ENCODE data around the gene MERTK. TPM values are rescaled to one million over a fixed set of nuclear protein-coding genes. Genes with fewer than 3 reads are reported as not detected.

MERTK gene
- total RNA-seq: 0.69 and 0.91 TPM in 2 replicates

DNA sequence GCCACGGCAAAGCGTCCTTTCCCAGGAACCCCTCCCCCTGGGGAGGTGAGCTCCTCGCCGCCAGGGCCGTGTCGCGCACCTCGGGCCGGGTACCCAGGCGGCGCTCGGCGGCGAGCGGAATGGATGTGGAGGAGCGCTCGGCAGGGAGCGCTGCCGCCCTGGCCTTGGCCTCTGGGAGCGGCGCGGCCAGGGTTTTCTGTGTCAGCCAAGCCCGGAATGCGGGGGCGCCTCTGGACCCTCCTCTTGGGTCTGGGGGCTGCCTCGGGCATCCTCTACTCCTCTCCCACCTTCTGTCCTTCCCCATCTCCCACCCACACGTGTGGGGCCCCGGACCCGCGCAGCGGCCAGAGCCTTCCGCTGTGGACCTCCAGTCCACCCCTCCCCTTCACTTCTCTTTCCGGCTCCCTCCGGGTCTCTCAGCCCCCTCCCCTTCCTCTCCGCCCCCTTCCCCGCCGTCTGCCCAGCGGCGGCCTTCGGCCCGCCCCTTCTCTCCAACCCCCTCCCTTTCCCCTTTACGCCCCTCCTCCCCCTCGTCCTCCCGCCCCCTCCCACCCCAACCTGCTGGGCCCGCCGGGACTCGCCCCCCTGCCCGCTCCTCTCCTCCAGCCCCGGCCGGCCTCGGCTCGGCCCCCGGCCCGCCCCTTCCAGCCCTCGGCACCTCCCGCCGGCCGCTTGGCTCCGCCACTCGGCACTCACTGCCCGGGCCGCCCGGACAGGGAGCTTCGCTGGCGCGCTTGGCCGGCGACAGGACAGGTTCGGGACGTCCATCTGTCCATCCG, at the start of gene MERTK:
MERTK (plus strand) TSS at position 684 of the 779 bp plus-strand sequence. CDS start 129 bp downstream, outside the sequence.

DNA sequence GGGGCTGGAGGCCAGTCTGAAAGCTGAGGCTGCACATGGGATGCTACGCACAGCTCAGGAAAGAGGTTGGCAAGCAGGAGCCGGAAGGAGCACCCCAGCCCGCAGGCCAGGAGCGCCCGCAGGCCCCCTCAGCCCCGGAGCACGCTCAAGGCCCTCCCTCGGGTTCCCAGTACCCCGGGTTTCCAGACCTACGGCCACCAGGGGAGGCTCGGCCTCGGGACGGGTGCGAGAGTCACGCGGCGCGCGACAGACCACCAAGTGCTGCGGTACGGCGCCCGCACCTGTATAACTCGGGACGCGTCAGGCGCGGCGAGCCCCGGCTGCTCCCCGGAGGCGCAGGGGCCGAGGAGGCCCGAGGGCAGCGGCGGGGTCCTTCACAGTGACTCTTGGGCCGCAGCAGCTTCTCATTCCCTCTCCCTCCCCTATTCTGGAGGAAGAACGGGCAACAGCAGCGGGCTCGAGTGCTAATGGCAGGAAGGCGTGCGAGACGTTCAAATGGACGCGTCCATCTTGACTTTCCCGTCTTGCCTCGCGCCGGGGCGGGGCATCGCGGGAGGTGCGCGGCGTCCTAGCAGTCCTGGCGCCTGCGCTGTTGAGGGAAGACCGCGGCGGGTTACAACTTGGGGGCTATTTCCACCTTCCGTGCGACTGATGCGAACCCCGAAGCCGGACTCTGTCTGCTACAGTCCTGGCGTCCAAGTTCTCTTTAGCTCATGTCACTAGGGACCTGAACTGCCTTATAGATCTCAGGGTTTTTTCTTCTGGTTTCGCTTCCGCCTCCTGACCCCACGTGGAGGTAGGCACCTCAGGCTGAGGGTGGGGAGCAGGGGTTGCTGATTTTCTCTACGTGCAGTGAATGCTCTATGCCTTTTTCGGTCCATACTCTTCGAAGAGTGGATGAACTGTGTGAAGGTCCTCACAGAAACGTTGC, 14.5 kb upstream of the MERTK start, which contains the start of gene ANAPC1:
ANAPC1 (minus strand) TSS at position 533 of the 931 bp plus-strand sequence. CDS start 3,368 bp downstream, outside the sequence.

GRCh38 chr2:112054847-112055729, 156.7 kb downstream of the MERTK start, which contains the start of gene TMEM87B:
TSS of gene TMEM87B (plus strand) at chr2:112055269. CDS start at chr2:112055592, 323 bp downstream.

Other genes with a start within 250 kb of the MERTK start
- gene ANAPC1, start 14.4 kb upstream of the MERTK start, total RNA-seq: 49.9 and 52.5 TPM in 2 replicates
- gene TMEM87B, start 156.7 kb downstream of the MERTK start, total RNA-seq: 29.4 and 49.3 TPM in 2 replicates
- 7.5 and 17.7 TPM in 2 replicates for gene FBLN7, start 239.8 kb downstream of the MERTK start, total RNA-seq

Data from smooth muscle cell of the pulmonary artery (primary cell).